Cardiac fibroblast (primary cell): ENCODE results near the gene RANBP3.
A peak's percentile ranks its signal among the peaks of the same experiment; 100 is the strongest.

Experiments used
- DNase-seq, 2 donors: peaks; one replicate each; pipeline versions ENCODE4 v3.0.0 to v3.0.0-alpha.2; 2010; ENCODE audit warnings: low read depth in 2 of 2
- H3K4me3 ChIP-seq, 2 donors: replicated peaks in 1 of 2; 1 replicate in 1 of 2; 2 replicates in 1 of 2; pipeline ENCODE4 v1.5.1; 2011; ENCODE audit warnings: low read depth in 2 of 2, low read length in 2 of 2, mild to moderate bottlenecking in 2 of 2, moderate library complexity in 1 of 2
- CTCF ChIP-seq: IDR thresholded peaks from one replicate; pipeline ENCODE4 v1.5.1; 2011; ENCODE audit warnings: low read depth, mild to moderate bottlenecking, low read length, inconsistent platforms

Gene RANBP3

DNA sequence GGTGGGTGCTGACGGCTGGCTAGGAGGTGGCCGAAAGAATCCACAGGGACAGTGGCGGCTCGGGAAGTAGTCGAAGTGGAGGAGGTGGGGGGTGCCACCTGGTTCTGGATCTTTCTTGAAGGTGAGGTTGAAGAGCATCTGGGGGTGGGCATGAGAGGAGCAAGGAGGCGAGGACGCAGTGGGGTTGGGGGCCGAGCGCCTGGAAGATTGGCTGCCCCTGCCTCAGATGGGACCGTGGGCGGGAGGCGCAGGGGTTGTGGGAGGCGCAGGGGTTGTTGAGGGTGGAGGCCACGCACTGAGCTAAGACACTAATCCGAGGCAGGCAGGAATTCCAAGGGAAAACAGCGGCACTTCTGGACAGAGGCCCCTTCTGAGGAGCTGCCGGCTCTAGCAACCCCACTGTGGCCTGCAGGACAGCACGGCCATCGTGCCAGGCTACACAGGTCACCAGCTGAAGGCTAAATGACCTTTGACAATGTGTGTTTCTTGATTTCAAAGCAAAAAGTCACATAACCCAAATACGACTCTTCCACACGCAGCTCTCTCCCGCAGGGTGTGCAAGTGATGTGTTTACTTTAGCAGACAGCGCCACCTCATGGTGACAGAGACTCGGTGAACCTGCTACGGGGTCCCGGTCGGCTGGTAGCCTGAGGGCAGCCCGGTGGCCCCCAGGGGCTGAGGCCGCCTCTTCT is 44.1 kb upstream of the RANBP3 start:
- TF ChIP-seq CTCF: peak; percentile 69
- H3K4me3 ChIP-seq: no peak overlapping the region

DNA sequence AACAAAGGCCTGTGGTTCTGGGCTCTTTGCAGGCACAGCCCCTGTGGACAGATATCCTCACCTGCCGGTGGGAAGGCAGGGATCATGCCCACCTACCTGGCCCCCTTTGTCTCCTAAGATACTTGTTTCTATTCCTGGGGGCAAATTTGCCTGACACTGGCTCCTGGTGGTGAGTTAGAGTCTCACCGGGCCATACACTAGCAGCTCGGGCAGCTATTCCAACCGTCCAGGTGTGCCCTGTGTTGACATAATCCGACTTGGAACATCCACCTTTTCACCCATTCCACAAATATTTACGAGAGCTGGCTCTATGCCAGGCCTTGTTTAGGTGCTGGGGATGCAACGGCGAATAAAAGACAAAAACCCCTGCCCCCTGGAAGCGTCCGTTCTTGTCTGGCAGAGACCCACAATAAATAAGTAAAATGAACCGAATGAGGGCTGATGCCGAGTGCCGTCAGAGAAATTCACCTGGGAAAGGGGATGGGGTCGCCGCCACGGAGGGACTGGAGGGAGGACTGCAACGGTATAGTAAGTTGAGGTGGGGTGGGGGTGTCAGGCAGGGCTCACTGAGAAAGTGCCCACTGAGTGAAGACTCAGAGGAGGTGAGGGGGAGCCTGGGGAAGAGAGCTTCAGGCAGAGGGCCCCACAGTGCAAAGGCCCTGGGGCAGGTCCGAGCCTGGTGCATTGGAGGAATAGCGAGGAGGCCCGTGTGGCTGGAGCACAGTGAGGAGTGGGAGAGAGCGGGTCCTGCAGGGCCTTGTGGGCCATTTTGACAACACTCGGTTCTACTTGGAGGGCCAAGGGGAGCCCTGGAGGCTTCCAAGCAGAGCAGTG is 43.2 kb upstream of the RANBP3 start:
- no peak for TF ChIP-seq CTCF
- DNase-seq: no peak
- no peak overlapping the region for H3K4me3 ChIP-seq

More for the DNA sequence above, 44.1 kb upstream of the RANBP3 start:
- peak; percentile 83 to 88 for DNase-seq

DNA sequence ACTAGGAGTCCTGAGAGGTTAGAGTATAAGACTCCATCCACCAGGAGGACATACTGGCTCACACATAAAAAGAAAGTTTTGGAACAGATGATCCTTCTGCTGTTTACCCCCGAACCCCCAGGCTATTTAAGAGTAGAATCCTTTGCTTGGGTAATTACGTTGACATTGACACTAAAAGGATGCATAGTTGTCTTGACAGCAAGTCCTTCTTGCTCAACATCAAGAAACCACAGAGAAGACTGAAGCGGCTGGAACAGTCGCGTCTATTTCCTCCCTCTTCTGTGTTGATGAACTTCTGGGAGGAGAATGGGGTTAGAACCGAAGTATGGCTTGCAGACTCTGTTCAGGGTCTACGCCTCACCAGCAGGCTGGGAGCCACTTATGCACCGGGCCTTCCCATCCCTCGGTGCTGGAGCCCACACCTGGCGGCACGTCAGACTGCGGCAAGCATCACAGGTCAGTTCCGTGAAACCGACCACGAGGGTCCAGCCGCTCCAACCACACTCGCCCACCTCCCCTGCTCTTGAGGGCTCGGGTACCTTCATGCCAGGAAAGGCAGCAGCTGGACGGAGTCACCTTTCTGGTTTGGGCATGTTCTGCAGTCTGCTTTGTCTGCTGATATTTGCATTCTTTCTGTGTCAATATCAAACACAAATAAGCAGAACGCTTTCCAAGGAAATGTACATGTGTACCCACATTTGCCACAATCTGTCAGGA is 42.4 kb upstream of the RANBP3 start:
- peak in 1 of 2 donors; percentile 30 for DNase-seq
- no peak for TF ChIP-seq CTCF
- no peak overlapping the region for H3K4me3 ChIP-seq

DNA sequence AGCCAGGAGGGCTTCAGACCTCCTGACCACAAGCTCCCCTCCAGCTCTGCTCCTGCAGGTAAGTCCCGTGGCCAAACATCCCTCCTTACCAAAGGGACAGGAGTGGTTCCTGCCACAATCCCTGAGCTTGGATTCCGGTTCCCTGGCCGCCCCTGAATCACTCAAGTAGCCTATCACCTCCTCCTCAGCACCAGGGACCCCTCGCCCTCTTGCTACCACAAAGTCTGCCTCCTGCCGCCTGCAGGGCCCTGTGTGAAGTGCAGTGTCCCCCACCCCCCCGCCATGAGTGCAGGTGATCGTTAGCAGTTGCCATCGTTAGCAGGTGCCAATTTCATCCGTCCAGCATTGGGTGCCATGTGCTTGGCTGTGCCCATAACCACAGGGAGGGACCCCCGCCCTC is 40.8 kb upstream of the RANBP3 start:
- no peak for DNase-seq
- H3K4me3 ChIP-seq: no peak overlapping the region
- TF ChIP-seq CTCF: peak; percentile 21

- H3K4me3 ChIP-seq: no peak overlapping the region
- DNase-seq: no peak
- TF ChIP-seq CTCF: no peak
Observed at GRCh38 chr19:6017576-6017975, 39.6 kb upstream of the RANBP3 start.

- H3K4me3 ChIP-seq: no peak overlapping the region
- TF ChIP-seq CTCF: no peak
- no peak for DNase-seq
Observed at GRCh38 chr19:6015841-6016545, 38.1 kb upstream of the RANBP3 start.
